ENCODE results near the gene MGMT. TPM values are rescaled to one million over a fixed set of nuclear protein-coding genes. Genes with fewer than 3 reads are reported as not detected.

Gene MGMT
- total and polyA plus RNA-seq, 9 of the 15 experiments (the other 6 are each of a cell fraction or from before 2014, with no cell fraction given), result 0.03 to 0.29 (median 0.11) TPM; not detected in 4

DNA sequence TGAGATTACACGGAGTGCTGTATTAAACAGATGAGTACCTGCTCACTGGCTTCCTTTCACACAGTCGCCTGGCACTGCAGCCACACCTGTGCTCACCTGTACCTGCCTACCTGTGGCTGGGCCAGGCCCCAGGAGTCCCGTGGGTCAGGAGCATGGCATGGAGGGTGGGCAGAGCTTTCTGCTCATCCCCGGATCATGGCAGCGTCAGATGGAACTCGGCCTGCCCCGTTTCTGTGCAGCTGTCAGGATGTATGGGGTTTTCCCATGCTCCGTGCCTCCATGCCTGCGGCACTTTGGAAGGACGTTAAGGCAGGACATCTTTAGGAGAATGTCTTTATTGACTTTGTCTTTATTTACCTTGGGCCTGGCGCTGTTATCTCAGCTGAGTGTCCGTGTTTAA lies 112.2 kb downstream of the MGMT start:
- 1% methylated on average over 12 of the region's 12 CpGs for WGBS (ENCODE audit: insufficient coverage, low coverage, missing lambda C conversion rate)
- Histone ChIP-seq H3K9me1 (ENCODE audit: control insufficient read depth, insufficient read depth, low read length) (no peaks in the 10 kb centered on the region), H3K27me3 (ENCODE audit: control insufficient read depth in 2 of 2, insufficient read depth in 2 of 2, low read length in 2 of 2) (no peaks in the 10 kb centered on the region), H4K20me1 (replicated peaks; ENCODE audit: control insufficient read depth, insufficient read depth, low read length) (no peaks in the 10 kb centered on the region), H3K4me2 (ENCODE audit: insufficient read depth, low read length) (no peak overlapping the region), H3K4me3 (no peak overlapping the region), H3K27ac (ENCODE audit: extremely low read depth, low read depth, low read length) (no peak overlapping the region), H3K9ac (ENCODE audit: insufficient read depth in 1 of 2, low read depth in 2 of 2, low read length in 2 of 2) (no peak overlapping the region), H3K36me3 (ENCODE audit: control insufficient read depth, insufficient read depth, low read length) (no peaks in the 10 kb centered on the region), H3K4me1 (replicated peaks in 1 of 2; ENCODE audit: control insufficient read depth in 2 of 2, insufficient read depth in 2 of 2, low read length in 2 of 2) (no peaks in the 10 kb centered on the region), H3K9me3 (replicated peaks; ENCODE audit: control insufficient read depth, insufficient read depth, low read depth, low read length) (no peaks in the 10 kb centered on the region), H2AFZ (ENCODE audit: low read depth, low read length) (no peak overlapping the region), H3K79me2 (ENCODE audit: control insufficient read depth, insufficient read depth, low read length) (no peaks in the 10 kb centered on the region)
- intact Hi-C loops (cut with micrococcal nuclease) (no loop called here), in situ Hi-C loops (cut with MboI) (no loop called here)
- ATAC-seq (no peak), FAIRE-seq (no peak), DNase-seq (ENCODE audit: extremely low read depth in 1 of 4, low spot score in 3 of 4) (no peak)
- CTCF ChIA-PET (ENCODE audit: low intra/inter-chr PET ratio), result no interaction called here
- TF ChIP-seq RBFOX2 (IDR thresholded peaks at IDR 0.05; ENCODE audit: low read depth, low read length) (no peak), FOXP1 (CRISPR knock-in tag; IDR thresholded peaks at IDR 0.05) (no peak), ELK3 (CRISPR knock-in tag; IDR thresholded peaks at IDR 0.05) (no peak), ZNF436 (CRISPR knock-in tag; IDR thresholded peaks at IDR 0.05) (no peak), KAT2B (IDR thresholded peaks at IDR 0.05; ENCODE audit: low read depth, low read length) (no peak), PTBP1 (IDR thresholded peaks at IDR 0.05; ENCODE audit: low read depth, low read length) (no peak), SIN3A (IDR thresholded peaks at IDR 0.05; ENCODE audit: borderline replicate concordance in 2 of 2, control insufficient read depth in 1 of 2, low read depth in 2 of 2, low read length in 2 of 2) (no peak), KLF16 (IDR thresholded peaks at IDR 0.05) (no peak), CBFA2T2 (conservative IDR thresholded peaks at IDR 0.05) (no peak), ZNF699 (CRISPR knock-in tag; IDR thresholded peaks at IDR 0.05; ENCODE audit: insufficient replicate concordance) (no peak), HNRNPH1 (optimal IDR thresholded peaks at IDR 0.05; ENCODE audit: low read depth, low read length) (no peak), EP300 (IDR thresholded peaks at IDR 0.05; ENCODE audit: low read length) (no peak), MEIS2 (IDR thresholded peaks at IDR 0.05; ENCODE audit: partially characterized antibody) (no peak), ZNF75A (CRISPR knock-in tag; IDR thresholded peaks at IDR 0.05) (no peak), ARID2 (IDR thresholded peaks at IDR 0.05) (no peak), FOXM1 (IDR thresholded peaks at IDR 0.05; ENCODE audit: low read depth) (no peak), FOXM1 (CRISPR knock-in tag; IDR thresholded peaks at IDR 0.05; ENCODE audit: low read depth) (no peak), DACH1 (IDR thresholded peaks at IDR 0.05; ENCODE audit: partially characterized antibody) (no peak)
- TF ChIP-seq, protein P1, sequence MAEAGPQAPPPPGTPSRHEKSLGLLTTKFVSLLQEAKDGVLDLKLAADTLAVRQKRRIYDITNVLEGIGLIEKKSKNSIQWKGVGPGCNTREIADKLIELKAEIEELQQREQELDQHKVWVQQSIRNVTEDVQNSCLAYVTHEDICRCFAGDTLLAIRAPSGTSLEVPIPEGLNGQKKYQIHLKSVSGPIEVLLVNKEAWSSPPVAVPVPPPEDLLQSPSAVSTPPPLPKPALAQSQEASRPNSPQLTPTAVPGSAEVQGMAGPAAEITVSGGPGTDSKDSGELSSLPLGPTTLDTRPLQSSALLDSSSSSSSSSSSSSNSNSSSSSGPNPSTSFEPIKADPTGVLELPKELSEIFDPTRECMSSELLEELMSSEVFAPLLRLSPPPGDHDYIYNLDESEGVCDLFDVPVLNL (CRISPR knock-in tag; IDR thresholded peaks at IDR 0.05; ENCODE audit: low read depth), result no peak
- POLR2A ChIA-PET, result no interaction called here
- BruUV-seq (replicated peaks), result no TSS peak

Data from K562 (cell line).